Measurements from ENCODE around the gene ADCY5.

ADCY5 gene

DNA sequence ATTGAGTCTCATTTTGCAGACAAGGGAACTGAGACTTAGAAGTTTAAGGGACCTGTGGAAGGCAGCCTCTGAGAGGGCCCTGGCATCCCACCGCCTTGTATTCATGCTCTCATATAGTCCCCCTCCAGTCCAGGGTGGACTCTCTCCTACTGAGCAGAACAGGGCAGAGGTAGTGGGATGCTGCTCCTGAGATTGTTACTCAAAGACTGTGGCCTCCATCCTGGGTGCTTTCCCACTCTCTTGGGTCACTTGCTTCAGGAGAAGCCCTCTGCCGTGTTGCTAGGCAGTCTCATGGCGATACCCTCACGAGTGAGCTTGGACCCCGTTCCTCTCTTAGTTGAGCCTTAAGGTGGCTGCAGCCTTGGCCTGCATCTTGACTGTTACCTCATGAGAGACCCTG is 22.2 kb upstream of the ADCY5 start:
- H3K9ac ChIP-seq (ENCODE audit: low read length) = no peak overlapping the region
- no peaks in the 10 kb centered on the region for H3K36me3 ChIP-seq (ENCODE audit: insufficient read depth, low read length)
- no peak overlapping the region for H2AFZ ChIP-seq (ENCODE audit: low read length)
- no peaks in the 10 kb centered on the region for H3F3A ChIP-seq (ENCODE audit: insufficient read depth, low read length)
- no peaks in the 10 kb centered on the region for H4K20me1 ChIP-seq (ENCODE audit: insufficient read depth, low read length)
- H3K4me3 ChIP-seq (ENCODE audit: low read depth, low read length, poor library complexity, severe bottlenecking) = no peak overlapping the region
- no peak overlapping the region for H3K27ac ChIP-seq (ENCODE audit: low read depth, low read length, poor library complexity, severe bottlenecking)
- H3K9me3 ChIP-seq (ENCODE audit: low read length) = no peaks in the 10 kb centered on the region
- H3K4me2 ChIP-seq (ENCODE audit: low read length) = no peak overlapping the region
- no peaks in the 10 kb centered on the region for H3K27me3 ChIP-seq (ENCODE audit: insufficient read depth, low read length)
- no peaks in the 10 kb centered on the region for H3K79me2 ChIP-seq (ENCODE audit: insufficient read depth, low read length)
- H3K4me1 ChIP-seq (ENCODE audit: insufficient read depth, low read length, severe bottlenecking) = no peaks in the 10 kb centered on the region
- TF ChIP-seq EZH2 (IDR thresholded peaks at IDR 0.05; ENCODE audit: borderline replicate concordance, low read length) = no peak
- TF ChIP-seq, protein P1, sequence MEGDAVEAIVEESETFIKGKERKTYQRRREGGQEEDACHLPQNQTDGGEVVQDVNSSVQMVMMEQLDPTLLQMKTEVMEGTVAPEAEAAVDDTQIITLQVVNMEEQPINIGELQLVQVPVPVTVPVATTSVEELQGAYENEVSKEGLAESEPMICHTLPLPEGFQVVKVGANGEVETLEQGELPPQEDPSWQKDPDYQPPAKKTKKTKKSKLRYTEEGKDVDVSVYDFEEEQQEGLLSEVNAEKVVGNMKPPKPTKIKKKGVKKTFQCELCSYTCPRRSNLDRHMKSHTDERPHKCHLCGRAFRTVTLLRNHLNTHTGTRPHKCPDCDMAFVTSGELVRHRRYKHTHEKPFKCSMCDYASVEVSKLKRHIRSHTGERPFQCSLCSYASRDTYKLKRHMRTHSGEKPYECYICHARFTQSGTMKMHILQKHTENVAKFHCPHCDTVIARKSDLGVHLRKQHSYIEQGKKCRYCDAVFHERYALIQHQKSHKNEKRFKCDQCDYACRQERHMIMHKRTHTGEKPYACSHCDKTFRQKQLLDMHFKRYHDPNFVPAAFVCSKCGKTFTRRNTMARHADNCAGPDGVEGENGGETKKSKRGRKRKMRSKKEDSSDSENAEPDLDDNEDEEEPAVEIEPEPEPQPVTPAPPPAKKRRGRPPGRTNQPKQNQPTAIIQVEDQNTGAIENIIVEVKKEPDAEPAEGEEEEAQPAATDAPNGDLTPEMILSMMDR (IDR thresholded peaks at IDR 0.05; ENCODE audit: low read length) = no peak
- H3K9me2 ChIP-seq (ENCODE audit: low read depth, low read length) = no peaks in the 10 kb centered on the region

DNA sequence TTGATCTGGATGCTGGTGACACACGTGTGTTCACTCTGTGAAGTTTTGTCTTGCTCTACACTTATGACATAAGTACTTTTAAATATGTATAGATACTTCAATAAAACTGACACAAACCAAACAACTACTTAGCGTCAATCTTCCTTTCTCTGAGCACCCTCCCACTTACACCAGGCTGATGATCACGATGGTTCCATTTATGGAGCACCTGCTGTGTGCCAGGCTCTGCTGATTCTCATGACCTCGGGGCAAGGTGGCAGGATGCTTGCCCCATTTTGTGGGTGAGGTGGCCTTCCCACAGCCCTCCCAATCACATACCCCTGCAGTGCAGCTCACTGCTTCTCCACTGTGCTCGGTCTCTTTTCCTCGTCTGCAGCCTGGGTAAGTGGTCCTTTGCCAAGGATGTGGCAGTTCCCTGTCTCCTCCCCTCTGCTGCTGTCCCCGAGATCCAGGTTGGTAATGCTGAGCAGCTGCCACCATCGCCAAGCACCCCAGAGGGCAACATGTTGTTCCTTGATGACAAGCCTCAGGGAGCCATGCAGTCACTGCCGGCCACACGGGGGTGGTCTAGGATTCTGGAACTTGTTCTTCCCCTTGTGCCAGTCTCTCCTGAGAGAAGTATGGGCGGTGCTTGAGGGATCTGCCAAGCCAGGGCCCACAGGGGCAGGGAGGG is 20.6 kb upstream of the ADCY5 start:
- Histone ChIP-seq H3K27ac (ENCODE audit: low read depth, low read length, poor library complexity, severe bottlenecking) (no peak overlapping the region), H3K4me2 (ENCODE audit: low read length) (no peak overlapping the region), H3K27me3 (ENCODE audit: insufficient read depth, low read length) (no peaks in the 10 kb centered on the region)

DNA sequence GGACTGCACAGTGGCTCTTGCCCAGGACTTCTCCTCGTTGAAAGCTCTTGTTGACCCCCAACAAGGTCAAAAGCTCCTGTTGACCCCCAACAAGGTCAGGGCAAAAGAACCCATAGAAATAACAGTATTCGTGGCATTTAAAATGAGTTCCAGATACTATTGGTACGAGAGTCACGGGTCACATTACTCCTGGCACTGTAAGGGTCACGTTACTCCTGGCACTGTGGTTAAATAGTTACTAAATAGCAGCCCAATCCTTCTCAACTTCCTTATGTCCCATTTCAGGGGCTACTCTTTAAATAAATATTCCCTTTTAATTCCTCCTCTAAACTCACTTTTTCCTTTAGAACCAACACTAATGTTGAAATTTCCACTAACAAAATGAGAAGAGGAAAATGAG is 18.2 kb upstream of the ADCY5 start:
- Histone ChIP-seq H3K9ac (ENCODE audit: low read length) (no peak overlapping the region), H3K36me3 (ENCODE audit: insufficient read depth, low read length) (no peaks in the 10 kb centered on the region), H3K9me2 (ENCODE audit: low read depth, low read length) (no peaks in the 10 kb centered on the region), H3K4me1 (ENCODE audit: insufficient read depth, low read length, severe bottlenecking) (no peaks in the 10 kb centered on the region), H3K4me3 (ENCODE audit: low read depth, low read length, poor library complexity, severe bottlenecking) (no peak overlapping the region), H3K27ac (ENCODE audit: low read depth, low read length, poor library complexity, severe bottlenecking) (no peak overlapping the region), H3K79me2 (ENCODE audit: insufficient read depth, low read length) (no peaks in the 10 kb centered on the region), H4K20me1 (ENCODE audit: insufficient read depth, low read length) (no peaks in the 10 kb centered on the region), H3K9me3 (ENCODE audit: low read length) (no peaks in the 10 kb centered on the region), H3K27me3 (ENCODE audit: insufficient read depth, low read length) (no peaks in the 10 kb centered on the region), H3K4me2 (ENCODE audit: low read length) (no peak overlapping the region), H3F3A (ENCODE audit: insufficient read depth, low read length) (no peaks in the 10 kb centered on the region), H2AFZ (ENCODE audit: low read length) (no peak overlapping the region)
- no peak for TF ChIP-seq EZH2 (IDR thresholded peaks at IDR 0.05; ENCODE audit: borderline replicate concordance, low read length)
- TF ChIP-seq, protein P1 (IDR thresholded peaks at IDR 0.05; ENCODE audit: low read length) = no peak

More for the DNA sequence above, 20.6 kb upstream of the ADCY5 start:
- H3K4me3 ChIP-seq (ENCODE audit: low read depth, low read length, poor library complexity, severe bottlenecking) = no peak overlapping the region
- no peaks in the 10 kb centered on the region for H3K9me3 ChIP-seq (ENCODE audit: low read length)
- H4K20me1 ChIP-seq (ENCODE audit: insufficient read depth, low read length) = no peaks in the 10 kb centered on the region
- no peak overlapping the region for H2AFZ ChIP-seq (ENCODE audit: low read length)
- no peaks in the 10 kb centered on the region for H3K4me1 ChIP-seq (ENCODE audit: insufficient read depth, low read length, severe bottlenecking)
- H3K79me2 ChIP-seq (ENCODE audit: insufficient read depth, low read length) = no peaks in the 10 kb centered on the region
- H3K9me2 ChIP-seq (ENCODE audit: low read depth, low read length) = no peaks in the 10 kb centered on the region
- H3K9ac ChIP-seq (ENCODE audit: low read length) = no peak overlapping the region
- TF ChIP-seq, protein P1 (IDR thresholded peaks at IDR 0.05; ENCODE audit: low read length) = no peak
- no peak for TF ChIP-seq EZH2 (IDR thresholded peaks at IDR 0.05; ENCODE audit: borderline replicate concordance, low read length)
- H3F3A ChIP-seq (ENCODE audit: insufficient read depth, low read length) = no peaks in the 10 kb centered on the region
- H3K36me3 ChIP-seq (ENCODE audit: insufficient read depth, low read length) = no peaks in the 10 kb centered on the region

Data from OCI-LY1 (cell line).